ENCODE data around the gene ABCC1. TPM values are rescaled to one million over a fixed set of nuclear protein-coding genes. Genes with fewer than 3 reads are reported as not detected.

The ABCC1 gene
- total RNA-seq, 1 experiment from 2014 or later: 25.0 TPM

DNA sequence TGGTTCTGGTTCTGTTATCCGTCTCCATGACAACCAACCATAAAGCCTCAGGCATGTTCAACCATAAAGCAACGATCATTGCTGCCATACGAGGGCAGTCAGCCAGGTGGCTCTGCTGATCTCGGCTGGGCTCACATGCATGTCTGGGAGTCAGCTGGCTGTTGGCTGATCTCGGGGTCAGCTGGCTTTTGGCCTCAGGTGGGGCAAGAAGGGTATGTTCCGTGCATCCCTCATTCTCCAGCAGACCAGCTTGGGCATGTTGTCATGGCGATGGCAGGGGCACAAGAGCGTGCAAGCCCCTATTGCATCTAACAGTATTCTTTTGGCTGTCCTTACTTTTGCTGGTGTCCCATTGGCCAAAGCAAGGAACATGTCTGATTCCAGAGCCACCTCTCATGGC, 187.7 kb downstream of the ABCC1 start:
- Histone ChIP-seq H3K27me3 (replicated peaks; ENCODE audit: insufficient read depth, low read depth, low read length, poor library complexity) (no peaks in the 10 kb centered on the region), H3K9me3 (ENCODE audit: low read depth, low read length, poor library complexity, severe bottlenecking) (no peaks in the 10 kb centered on the region), H3K4me3 (ENCODE audit: low read depth, low read length, poor library complexity, severe bottlenecking) (no peak overlapping the region), H3K4me1 (ENCODE audit: insufficient read depth, low read length, poor library complexity, severe bottlenecking) (no peaks in the 10 kb centered on the region), H3K36me3 (ENCODE audit: insufficient read depth, low read length, poor library complexity, severe bottlenecking) (peaks cover 12% of the 10 kb centered on the region), H3K27ac (ENCODE audit: low read depth, low read length, poor library complexity, severe bottlenecking) (no peak overlapping the region)
- POLR2A ChIA-PET (ENCODE audit: low non-redundant PET): no interaction called here
- no TSS peak for BruUV-seq (replicated peaks)
- intact Hi-C loops (cut with micrococcal nuclease; ENCODE audit: unreplicated experiment): no loop called here
- CTCF ChIA-PET: no interaction called here
- no peak for DNase-seq (ENCODE audit: low spot score)
- TF ChIP-seq, protein P1, sequence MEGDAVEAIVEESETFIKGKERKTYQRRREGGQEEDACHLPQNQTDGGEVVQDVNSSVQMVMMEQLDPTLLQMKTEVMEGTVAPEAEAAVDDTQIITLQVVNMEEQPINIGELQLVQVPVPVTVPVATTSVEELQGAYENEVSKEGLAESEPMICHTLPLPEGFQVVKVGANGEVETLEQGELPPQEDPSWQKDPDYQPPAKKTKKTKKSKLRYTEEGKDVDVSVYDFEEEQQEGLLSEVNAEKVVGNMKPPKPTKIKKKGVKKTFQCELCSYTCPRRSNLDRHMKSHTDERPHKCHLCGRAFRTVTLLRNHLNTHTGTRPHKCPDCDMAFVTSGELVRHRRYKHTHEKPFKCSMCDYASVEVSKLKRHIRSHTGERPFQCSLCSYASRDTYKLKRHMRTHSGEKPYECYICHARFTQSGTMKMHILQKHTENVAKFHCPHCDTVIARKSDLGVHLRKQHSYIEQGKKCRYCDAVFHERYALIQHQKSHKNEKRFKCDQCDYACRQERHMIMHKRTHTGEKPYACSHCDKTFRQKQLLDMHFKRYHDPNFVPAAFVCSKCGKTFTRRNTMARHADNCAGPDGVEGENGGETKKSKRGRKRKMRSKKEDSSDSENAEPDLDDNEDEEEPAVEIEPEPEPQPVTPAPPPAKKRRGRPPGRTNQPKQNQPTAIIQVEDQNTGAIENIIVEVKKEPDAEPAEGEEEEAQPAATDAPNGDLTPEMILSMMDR (conservative IDR thresholded peaks at IDR 0.05; ENCODE audit: low read depth, low read length): no peak
- no peak for TF ChIP-seq EZH2 (IDR thresholded peaks at IDR 0.05; ENCODE audit: borderline replicate concordance, low read depth, low read length, poor library complexity, severe bottlenecking)

DNA sequence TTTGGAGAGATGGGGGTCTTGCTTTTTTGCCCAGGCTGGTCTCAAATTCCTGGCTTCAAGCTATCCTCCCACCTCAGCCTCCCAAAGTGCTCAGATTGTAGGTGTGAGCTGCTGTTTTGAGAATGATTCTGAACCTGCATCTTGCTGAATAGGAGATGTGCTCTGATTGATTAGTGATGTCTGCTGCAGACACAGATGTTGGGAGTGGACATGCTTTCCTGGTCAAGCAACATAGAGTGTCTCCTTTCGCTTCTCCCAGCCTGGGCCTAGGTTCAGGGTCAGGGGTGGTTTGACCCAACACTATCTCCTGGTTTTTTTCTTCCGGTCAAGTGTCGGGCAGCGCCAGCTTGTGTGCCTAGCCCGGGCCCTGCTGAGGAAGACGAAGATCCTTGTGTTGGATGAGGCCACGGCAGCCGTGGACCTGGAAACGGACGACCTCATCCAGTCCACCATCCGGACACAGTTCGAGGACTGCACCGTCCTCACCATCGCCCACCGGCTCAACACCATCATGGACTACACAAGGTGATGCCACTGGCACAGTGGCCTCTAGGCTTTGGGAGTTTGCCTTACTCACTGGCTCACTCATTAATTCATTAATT, 188.7 kb downstream of the ABCC1 start:
- Histone ChIP-seq H3K9me3 (ENCODE audit: low read depth, low read length, poor library complexity, severe bottlenecking) (no peaks in the 10 kb centered on the region), H3K4me3 (ENCODE audit: low read depth, low read length, poor library complexity, severe bottlenecking) (no peak overlapping the region), H3K27ac (ENCODE audit: low read depth, low read length, poor library complexity, severe bottlenecking) (no peak overlapping the region), H3K27me3 (replicated peaks; ENCODE audit: insufficient read depth, low read depth, low read length, poor library complexity) (no peaks in the 10 kb centered on the region), H3K4me1 (ENCODE audit: insufficient read depth, low read length, poor library complexity, severe bottlenecking) (no peaks in the 10 kb centered on the region), H3K36me3 (ENCODE audit: insufficient read depth, low read length, poor library complexity, severe bottlenecking) (peaks cover 15% of the 10 kb centered on the region)
- POLR2A ChIA-PET (ENCODE audit: low non-redundant PET): no interaction called here
- intact Hi-C loops (cut with micrococcal nuclease; ENCODE audit: unreplicated experiment): no loop called here
- no peak for TF ChIP-seq EZH2 (IDR thresholded peaks at IDR 0.05; ENCODE audit: borderline replicate concordance, low read depth, low read length, poor library complexity, severe bottlenecking)
- TF ChIP-seq, protein P1 (conservative IDR thresholded peaks at IDR 0.05; ENCODE audit: low read depth, low read length): no peak
- CTCF ChIA-PET: interaction anchor here (0.6 kb wide), 1 partner anchor 9 kb away, joined by 4 read pairs; no protein-coding TSS in a partner anchor
- BruUV-seq (replicated peaks): no TSS peak
- DNase-seq (ENCODE audit: low spot score): no peak

DNA sequence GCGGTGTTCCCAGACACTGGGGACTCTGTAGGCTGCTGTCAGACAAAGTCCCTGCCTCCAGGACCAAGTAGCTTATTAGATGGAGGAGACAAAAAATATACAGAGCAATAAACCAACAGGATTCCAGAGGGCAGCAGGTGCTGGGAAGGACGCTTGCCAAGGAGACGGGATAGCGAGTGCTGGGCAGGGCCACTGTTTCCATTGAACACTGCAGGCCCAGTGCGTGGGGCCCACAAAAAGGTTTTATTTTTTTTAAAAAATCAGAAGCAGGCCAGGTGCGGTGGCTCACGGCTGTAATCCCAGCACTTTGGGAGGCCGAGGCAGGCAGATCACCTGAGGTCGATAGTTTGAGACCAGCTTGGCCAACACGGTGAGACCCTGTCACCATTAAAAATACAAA, 189.6 kb downstream of the ABCC1 start:
- Histone ChIP-seq H3K27me3 (replicated peaks; ENCODE audit: insufficient read depth, low read depth, low read length, poor library complexity) (no peaks in the 10 kb centered on the region), H3K4me3 (ENCODE audit: low read depth, low read length, poor library complexity, severe bottlenecking) (no peak overlapping the region), H3K4me1 (ENCODE audit: insufficient read depth, low read length, poor library complexity, severe bottlenecking) (no peaks in the 10 kb centered on the region), H3K36me3 (ENCODE audit: insufficient read depth, low read length, poor library complexity, severe bottlenecking) (peaks cover 15% of the 10 kb centered on the region), H3K9me3 (ENCODE audit: low read depth, low read length, poor library complexity, severe bottlenecking) (no peaks in the 10 kb centered on the region), H3K27ac (ENCODE audit: low read depth, low read length, poor library complexity, severe bottlenecking) (no peak overlapping the region)
- CTCF ChIA-PET: interaction anchor here (0.6 kb wide), 2 partner anchors 9 to 12 kb away, joined by 4 to 6 read pairs; no protein-coding TSS in a partner anchor
- TF ChIP-seq, protein P1 (conservative IDR thresholded peaks at IDR 0.05; ENCODE audit: low read depth, low read length): no peak
- no peak for TF ChIP-seq EZH2 (IDR thresholded peaks at IDR 0.05; ENCODE audit: borderline replicate concordance, low read depth, low read length, poor library complexity, severe bottlenecking)
- no peak for DNase-seq (ENCODE audit: low spot score)
- POLR2A ChIA-PET (ENCODE audit: low non-redundant PET): no interaction called here
- intact Hi-C loops (cut with micrococcal nuclease; ENCODE audit: unreplicated experiment): no loop called here
- no TSS peak for BruUV-seq (replicated peaks)
